ENCODE data around the gene MEI4.

DNA sequence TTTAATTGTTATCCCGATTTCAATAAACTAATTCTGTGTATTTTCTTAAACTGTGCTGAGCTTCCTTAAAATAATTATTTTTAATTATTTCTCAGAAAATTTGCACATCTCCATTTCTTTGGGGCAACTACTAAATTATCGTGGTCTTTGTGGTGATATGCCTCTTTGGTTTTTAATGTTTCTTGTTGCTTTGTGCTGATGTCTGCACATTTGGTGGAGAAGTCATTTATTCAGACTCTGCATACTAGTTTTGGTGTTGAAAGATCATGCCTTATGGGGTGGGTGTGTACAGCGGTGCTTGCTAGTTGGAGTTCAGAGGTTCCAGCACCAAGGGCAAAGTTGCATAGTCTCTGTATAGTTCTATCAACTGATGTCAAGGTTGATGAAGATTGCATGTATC is 253.2 kb downstream of the MEI4 start:
- TF ChIP-seq, protein P1, sequence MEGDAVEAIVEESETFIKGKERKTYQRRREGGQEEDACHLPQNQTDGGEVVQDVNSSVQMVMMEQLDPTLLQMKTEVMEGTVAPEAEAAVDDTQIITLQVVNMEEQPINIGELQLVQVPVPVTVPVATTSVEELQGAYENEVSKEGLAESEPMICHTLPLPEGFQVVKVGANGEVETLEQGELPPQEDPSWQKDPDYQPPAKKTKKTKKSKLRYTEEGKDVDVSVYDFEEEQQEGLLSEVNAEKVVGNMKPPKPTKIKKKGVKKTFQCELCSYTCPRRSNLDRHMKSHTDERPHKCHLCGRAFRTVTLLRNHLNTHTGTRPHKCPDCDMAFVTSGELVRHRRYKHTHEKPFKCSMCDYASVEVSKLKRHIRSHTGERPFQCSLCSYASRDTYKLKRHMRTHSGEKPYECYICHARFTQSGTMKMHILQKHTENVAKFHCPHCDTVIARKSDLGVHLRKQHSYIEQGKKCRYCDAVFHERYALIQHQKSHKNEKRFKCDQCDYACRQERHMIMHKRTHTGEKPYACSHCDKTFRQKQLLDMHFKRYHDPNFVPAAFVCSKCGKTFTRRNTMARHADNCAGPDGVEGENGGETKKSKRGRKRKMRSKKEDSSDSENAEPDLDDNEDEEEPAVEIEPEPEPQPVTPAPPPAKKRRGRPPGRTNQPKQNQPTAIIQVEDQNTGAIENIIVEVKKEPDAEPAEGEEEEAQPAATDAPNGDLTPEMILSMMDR (IDR thresholded peaks at IDR 0.05) = no peak
- no peak for TF ChIP-seq POLR2A (IDR thresholded peaks at IDR 0.05)
- no peak for TF ChIP-seq EP300 (IDR thresholded peaks at IDR 0.05)

Measured in ovary (tissue), 3 donors.